WTC11 (cell line): ENCODE measurements around the gene EHBP1. TPM values are rescaled to one million over a fixed set of nuclear protein-coding genes. Genes with fewer than 3 reads are reported as not detected.

Experiments
- ATAC-seq: fragments of 200-7000 bp; cut with Tn5 transposase; 2 replicates; pipeline ENCODE4 v1.10.0; 2021; ENCODE audit warnings: mild to moderate bottlenecking, moderate library complexity
- CTCF ChIA-PET: fragments of 300-600 bp; sonication (Branson Sonifier 250); formaldehyde crosslinking; loops from one replicate; lab custom pipeline; 2021; ENCODE audit warnings: antibody characterized with exemption; lab: Charles Lee
- POLR2A ChIA-PET: fragments of 350-600 bp; sonication (Branson Sonifier 250); formaldehyde crosslinking; loops from one replicate; lab custom pipeline; 2021; ENCODE audit warnings: antibody characterized with exemption; lab: Charles Lee
- DNase-seq: peaks from one replicate; pipeline ENCODE4 v3.0.0; 2021; ENCODE audit warnings: low spot score
- H3K27ac Mint-ChIP-seq: 2 replicates; pipeline ENCODE4 v1.8.0; 2021; ENCODE audit warnings: mixed read lengths
- H3K27me3 Mint-ChIP-seq: 2 replicates; pipeline ENCODE4 v1.8.0; 2021; ENCODE audit warnings: low read depth, mild to moderate bottlenecking, moderate library complexity, mixed read lengths
- H3K36me3 Mint-ChIP-seq: 2 replicates; pipeline ENCODE4 v1.8.0; 2021; ENCODE audit warnings: mixed read lengths
- H3K4me1 Mint-ChIP-seq: 2 replicates; pipeline ENCODE4 v1.8.0; 2022; ENCODE audit warnings: mixed read lengths
- H3K4me3 Mint-ChIP-seq: 2 replicates; pipeline ENCODE4 v1.8.0; 2021; ENCODE audit warnings: mild to moderate bottlenecking, moderate library complexity, mixed read lengths
- H3K9me3 Mint-ChIP-seq: 2 replicates; pipeline ENCODE4 v1.8.0; 2021; ENCODE audit warnings: mixed read lengths
- ATF1 ChIP-seq: sonication (generic); formaldehyde crosslinking; IDR thresholded peaks from 2 replicates; pipeline ENCODE4 v1.8.1; 2023; ENCODE audit warnings: mild to moderate bottlenecking, moderate library complexity, missing genetic modification reagents
- ELF4 ChIP-seq: sonication (generic); formaldehyde crosslinking; IDR thresholded peaks from 2 replicates; pipeline ENCODE4 v1.8.1; 2022; ENCODE audit warnings: low read depth, mild to moderate bottlenecking, moderate library complexity, missing genetic modification reagents
- FOXJ3 ChIP-seq: sonication (generic); formaldehyde crosslinking; IDR thresholded peaks from 2 replicates; pipeline ENCODE4 v1.9.0; 2021; ENCODE audit warnings: missing genetic modification reagents, mild to moderate bottlenecking, borderline replicate concordance
- FOXP1 ChIP-seq: sonication (generic); formaldehyde crosslinking; IDR thresholded peaks from 2 replicates; pipeline ENCODE4 v1.8.0; 2022; ENCODE audit warnings: missing genetic modification reagents, mild to moderate bottlenecking, moderate library complexity, borderline replicate concordance
- GRHL2 ChIP-seq: fragments of 250-450 bp; sonication (Bioruptor Pico); IDR thresholded peaks from 2 replicates; pipeline ENCODE4 v1.8.0; 2022; ENCODE audit warnings: mild to moderate bottlenecking, moderate library complexity; ENCODE audit not compliant: insufficient replicate concordance, severe bottlenecking
- HMGA2 ChIP-seq: fragments of 250-450 bp; sonication (Bioruptor Pico); IDR thresholded peaks from 2 replicates; pipeline ENCODE4 v1.4.0; 2021; ENCODE audit warnings: mild to moderate bottlenecking, moderate library complexity
- IRF2 ChIP-seq: sonication (generic); formaldehyde crosslinking; IDR thresholded peaks from 2 replicates; pipeline ENCODE4 v1.8.0; 2022; ENCODE audit warnings: low read depth, missing genetic modification reagents, borderline replicate concordance
- MYBL2 ChIP-seq: sonication (generic); formaldehyde crosslinking; IDR thresholded peaks from 2 replicates; pipeline ENCODE4 v1.8.1; 2023; ENCODE audit warnings: mild to moderate bottlenecking, moderate library complexity, missing genetic modification reagents
- OVOL2 ChIP-seq: fragments of 250-450 bp; sonication (Bioruptor Pico); IDR thresholded peaks from 2 replicates; pipeline ENCODE4 v1.9.0; 2021; ENCODE audit warnings: mild to moderate bottlenecking, borderline replicate concordance
- SMAD4 ChIP-seq: sonication (generic); formaldehyde crosslinking; IDR thresholded peaks from 2 replicates; pipeline ENCODE4 v1.8.0; 2022; ENCODE audit warnings: mild to moderate bottlenecking, missing genetic modification reagents
- SP1 ChIP-seq: sonication (generic); formaldehyde crosslinking; conservative IDR thresholded peaks from 2 replicates; pipeline ENCODE4 v1.8.1; 2022; ENCODE audit warnings: missing genetic modification reagents
- ZBTB21 ChIP-seq: sonication (generic); formaldehyde crosslinking; IDR thresholded peaks from 2 replicates; pipeline ENCODE4 v1.8.1; 2023; ENCODE audit warnings: mild to moderate bottlenecking, missing genetic modification reagents, borderline replicate concordance
- total RNA-seq: library from RNA; stranded (reverse); gene quantifications from 3 replicates; pipeline ENCODE4 v1.2.3, GENCODE V29; 2021
- TF ChIP-seq, protein P1 (sequence below): fragments of 250-450 bp; sonication (Bioruptor Pico); IDR thresholded peaks from 2 replicates; pipeline ENCODE4 v1.9.0; 2021; ENCODE audit warnings: mild to moderate bottlenecking
- TF ChIP-seq, protein P2 (sequence below): sonication (generic); formaldehyde crosslinking; IDR thresholded peaks from 2 replicates; pipeline ENCODE4 v1.8.0; 2023; ENCODE audit warnings: missing genetic modification reagents, mild to moderate bottlenecking, borderline replicate concordance
- TF ChIP-seq, protein P3 (sequence below): fragments of 250-450 bp; sonication (Bioruptor Pico); IDR thresholded peaks from 2 replicates; pipeline ENCODE4 v2.1.2; 2022; ENCODE audit warnings: mild to moderate bottlenecking, moderate library complexity
- TF ChIP-seq, protein P4 (sequence below): sonication (generic); formaldehyde crosslinking; conservative IDR thresholded peaks from 2 replicates; pipeline ENCODE4 v1.8.1; 2022; ENCODE audit warnings: mild to moderate bottlenecking, missing genetic modification reagents
- TF ChIP-seq, protein P5 (sequence below): sonication (generic); formaldehyde crosslinking; IDR thresholded peaks from 2 replicates; pipeline ENCODE4 v1.8.0; 2022; ENCODE audit warnings: missing genetic modification reagents

The EHBP1 gene
- total RNA-seq, 1 experiment from 2014 or later = 36.4 TPM

DNA sequence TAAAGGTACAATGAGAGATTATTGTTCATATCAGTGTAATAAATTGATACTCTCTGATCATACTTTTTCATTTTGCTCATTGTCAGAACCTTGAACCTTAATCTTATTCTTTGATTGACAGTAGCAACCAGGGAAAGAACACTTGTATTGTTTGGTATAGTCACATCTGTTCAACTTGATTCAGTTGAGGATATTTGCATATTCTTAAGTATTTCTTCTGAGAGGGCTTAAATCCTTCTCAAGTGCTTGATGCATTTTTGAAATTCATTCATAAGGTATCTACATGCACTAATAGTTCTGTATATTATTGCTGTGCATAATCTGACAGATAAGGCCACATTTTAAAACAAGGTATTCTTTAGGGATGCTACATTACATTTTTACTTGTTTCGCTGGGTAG lies 118.9 kb downstream of the EHBP1 start:
- POLR2A ChIA-PET = no interaction called here
- Mint-ChIP-seq H3K36me3 (peaks cover 21% of the 10 kb centered on the region), H3K27me3 (no peaks in the 10 kb centered on the region), H3K4me1 (peaks cover 19% of the 10 kb centered on the region), H3K27ac (no peak overlapping the region), H3K9me3 (0 out of 2 replicates have a peak, but pooled peaks cover 3% of the 10 kb centered on the region), H3K4me3 (no peak overlapping the region)
- CTCF ChIA-PET = no interaction called here
- DNase-seq = no peak
- no peak for ATAC-seq
- TF ChIP-seq FOXP1 = no peak
- TF ChIP-seq, protein P1, sequence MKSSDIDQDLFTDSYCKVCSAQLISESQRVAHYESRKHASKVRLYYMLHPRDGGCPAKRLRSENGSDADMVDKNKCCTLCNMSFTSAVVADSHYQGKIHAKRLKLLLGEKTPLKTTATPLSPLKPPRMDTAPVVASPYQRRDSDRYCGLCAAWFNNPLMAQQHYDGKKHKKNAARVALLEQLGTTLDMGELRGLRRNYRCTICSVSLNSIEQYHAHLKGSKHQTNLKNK (CRISPR knock-in tag) = no peak
- no peak for TF ChIP-seq SMAD4 (CRISPR knock-in tag)
- TF ChIP-seq, protein P2, sequence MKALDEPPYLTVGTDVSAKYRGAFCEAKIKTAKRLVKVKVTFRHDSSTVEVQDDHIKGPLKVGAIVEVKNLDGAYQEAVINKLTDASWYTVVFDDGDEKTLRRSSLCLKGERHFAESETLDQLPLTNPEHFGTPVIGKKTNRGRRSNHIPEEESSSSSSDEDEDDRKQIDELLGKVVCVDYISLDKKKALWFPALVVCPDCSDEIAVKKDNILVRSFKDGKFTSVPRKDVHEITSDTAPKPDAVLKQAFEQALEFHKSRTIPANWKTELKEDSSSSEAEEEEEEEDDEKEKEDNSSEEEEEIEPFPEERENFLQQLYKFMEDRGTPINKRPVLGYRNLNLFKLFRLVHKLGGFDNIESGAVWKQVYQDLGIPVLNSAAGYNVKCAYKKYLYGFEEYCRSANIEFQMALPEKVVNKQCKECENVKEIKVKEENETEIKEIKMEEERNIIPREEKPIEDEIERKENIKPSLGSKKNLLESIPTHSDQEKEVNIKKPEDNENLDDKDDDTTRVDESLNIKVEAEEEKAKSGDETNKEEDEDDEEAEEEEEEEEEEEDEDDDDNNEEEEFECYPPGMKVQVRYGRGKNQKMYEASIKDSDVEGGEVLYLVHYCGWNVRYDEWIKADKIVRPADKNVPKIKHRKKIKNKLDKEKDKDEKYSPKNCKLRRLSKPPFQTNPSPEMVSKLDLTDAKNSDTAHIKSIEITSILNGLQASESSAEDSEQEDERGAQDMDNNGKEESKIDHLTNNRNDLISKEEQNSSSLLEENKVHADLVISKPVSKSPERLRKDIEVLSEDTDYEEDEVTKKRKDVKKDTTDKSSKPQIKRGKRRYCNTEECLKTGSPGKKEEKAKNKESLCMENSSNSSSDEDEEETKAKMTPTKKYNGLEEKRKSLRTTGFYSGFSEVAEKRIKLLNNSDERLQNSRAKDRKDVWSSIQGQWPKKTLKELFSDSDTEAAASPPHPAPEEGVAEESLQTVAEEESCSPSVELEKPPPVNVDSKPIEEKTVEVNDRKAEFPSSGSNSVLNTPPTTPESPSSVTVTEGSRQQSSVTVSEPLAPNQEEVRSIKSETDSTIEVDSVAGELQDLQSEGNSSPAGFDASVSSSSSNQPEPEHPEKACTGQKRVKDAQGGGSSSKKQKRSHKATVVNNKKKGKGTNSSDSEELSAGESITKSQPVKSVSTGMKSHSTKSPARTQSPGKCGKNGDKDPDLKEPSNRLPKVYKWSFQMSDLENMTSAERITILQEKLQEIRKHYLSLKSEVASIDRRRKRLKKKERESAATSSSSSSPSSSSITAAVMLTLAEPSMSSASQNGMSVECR (CRISPR knock-in tag) = no peak
- TF ChIP-seq ATF1 (CRISPR knock-in tag) = no peak
- TF ChIP-seq SP1 (CRISPR knock-in tag) = no peak
- TF ChIP-seq OVOL2 (CRISPR knock-in tag) = no peak
- TF ChIP-seq, protein P3, sequence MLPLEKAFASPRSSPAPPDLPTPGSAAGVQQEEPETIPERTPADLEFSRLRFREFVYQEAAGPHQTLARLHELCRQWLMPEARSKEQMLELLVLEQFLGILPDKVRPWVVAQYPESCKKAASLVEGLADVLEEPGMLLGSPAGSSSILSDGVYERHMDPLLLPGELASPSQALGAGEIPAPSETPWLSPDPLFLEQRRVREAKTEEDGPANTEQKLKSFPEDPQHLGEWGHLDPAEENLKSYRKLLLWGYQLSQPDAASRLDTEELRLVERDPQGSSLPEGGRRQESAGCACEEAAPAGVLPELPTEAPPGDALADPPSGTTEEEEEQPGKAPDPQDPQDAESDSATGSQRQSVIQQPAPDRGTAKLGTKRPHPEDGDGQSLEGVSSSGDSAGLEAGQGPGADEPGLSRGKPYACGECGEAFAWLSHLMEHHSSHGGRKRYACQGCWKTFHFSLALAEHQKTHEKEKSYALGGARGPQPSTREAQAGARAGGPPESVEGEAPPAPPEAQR (CRISPR knock-in tag) = no peak
- TF ChIP-seq MYBL2 (CRISPR knock-in tag) = no peak
- no peak for TF ChIP-seq ZBTB21 (CRISPR knock-in tag)
- TF ChIP-seq, protein P4, sequence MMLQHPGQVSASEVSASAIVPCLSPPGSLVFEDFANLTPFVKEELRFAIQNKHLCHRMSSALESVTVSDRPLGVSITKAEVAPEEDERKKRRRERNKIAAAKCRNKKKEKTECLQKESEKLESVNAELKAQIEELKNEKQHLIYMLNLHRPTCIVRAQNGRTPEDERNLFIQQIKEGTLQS (CRISPR knock-in tag) = no peak
- TF ChIP-seq, protein P5, sequence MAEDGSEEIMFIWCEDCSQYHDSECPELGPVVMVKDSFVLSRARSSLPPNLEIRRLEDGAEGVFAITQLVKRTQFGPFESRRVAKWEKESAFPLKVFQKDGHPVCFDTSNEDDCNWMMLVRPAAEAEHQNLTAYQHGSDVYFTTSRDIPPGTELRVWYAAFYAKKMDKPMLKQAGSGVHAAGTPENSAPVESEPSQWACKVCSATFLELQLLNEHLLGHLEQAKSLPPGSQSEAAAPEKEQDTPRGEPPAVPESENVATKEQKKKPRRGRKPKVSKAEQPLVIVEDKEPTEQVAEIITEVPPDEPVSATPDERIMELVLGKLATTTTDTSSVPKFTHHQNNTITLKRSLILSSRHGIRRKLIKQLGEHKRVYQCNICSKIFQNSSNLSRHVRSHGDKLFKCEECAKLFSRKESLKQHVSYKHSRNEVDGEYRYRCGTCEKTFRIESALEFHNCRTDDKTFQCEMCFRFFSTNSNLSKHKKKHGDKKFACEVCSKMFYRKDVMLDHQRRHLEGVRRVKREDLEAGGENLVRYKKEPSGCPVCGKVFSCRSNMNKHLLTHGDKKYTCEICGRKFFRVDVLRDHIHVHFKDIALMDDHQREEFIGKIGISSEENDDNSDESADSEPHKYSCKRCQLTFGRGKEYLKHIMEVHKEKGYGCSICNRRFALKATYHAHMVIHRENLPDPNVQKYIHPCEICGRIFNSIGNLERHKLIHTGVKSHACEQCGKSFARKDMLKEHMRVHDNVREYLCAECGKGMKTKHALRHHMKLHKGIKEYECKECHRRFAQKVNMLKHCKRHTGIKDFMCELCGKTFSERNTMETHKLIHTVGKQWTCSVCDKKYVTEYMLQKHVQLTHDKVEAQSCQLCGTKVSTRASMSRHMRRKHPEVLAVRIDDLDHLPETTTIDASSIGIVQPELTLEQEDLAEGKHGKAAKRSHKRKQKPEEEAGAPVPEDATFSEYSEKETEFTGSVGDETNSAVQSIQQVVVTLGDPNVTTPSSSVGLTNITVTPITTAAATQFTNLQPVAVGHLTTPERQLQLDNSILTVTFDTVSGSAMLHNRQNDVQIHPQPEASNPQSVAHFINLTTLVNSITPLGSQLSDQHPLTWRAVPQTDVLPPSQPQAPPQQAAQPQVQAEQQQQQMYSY (CRISPR knock-in tag) = no peak
- TF ChIP-seq IRF2 = no peak
- no peak for TF ChIP-seq ELF4 (CRISPR knock-in tag)
- no peak for TF ChIP-seq FOXJ3 (CRISPR knock-in tag)
- TF ChIP-seq HMGA2 = no peak
- no peak for TF ChIP-seq GRHL2 (CRISPR knock-in tag)
